Neutrophil (primary cell): ENCODE results near the gene NECTIN4.

ENCODE experiments used
- H3K27ac ChIP-seq: fragments of 200-600 bp; sonication (generic); 2 replicates; pipeline ENCODE4 v1.5.1; 2016; ENCODE audit warnings: mild to moderate bottlenecking, moderate library complexity
- H3K27me3 ChIP-seq: fragments of 200-600 bp; sonication (generic); 2 replicates; pipeline ENCODE4 v1.6.0; 2016; ENCODE audit warnings: mild to moderate bottlenecking
- H3K36me3 ChIP-seq: fragments of 200-600 bp; sonication (generic); 2 replicates; pipeline ENCODE4 v1.5.1; 2017
- H3K4me1 ChIP-seq, 2 experiments: fragments of 200-600 bp in 1 of 2; sonication (generic) in 1 of 2; 1 replicate in 1 of 2; 2 replicates in 1 of 2; pipeline versions ENCODE4 v1.5.1 to v1.6.1; 2013 to 2016; ENCODE audit warnings: low read depth in 1 of 2, low read length in 1 of 2, mild to moderate bottlenecking in 1 of 2, moderate library complexity in 1 of 2; ENCODE audit not compliant: control insufficient read depth in 1 of 2, insufficient read depth in 1 of 2
- H3K4me3 ChIP-seq, 2 experiments: fragments of 200-600 bp in 1 of 2; sonication (generic) in 1 of 2; 1 replicate in 1 of 2; 2 replicates in 1 of 2; pipeline ENCODE4 v1.5.1; 2013 to 2016; ENCODE audit warnings: low read depth in 1 of 2, low read length in 1 of 2, mild to moderate bottlenecking in 1 of 2, moderate library complexity in 1 of 2
- H3K9me3 ChIP-seq: fragments of 200-600 bp; sonication (generic); 2 replicates; pipeline ENCODE4 v1.5.1; 2016
- TF ChIP-seq, protein P1 (sequence below): fragments of 200-600 bp; sonication (generic); IDR thresholded peaks from 2 replicates; pipeline ENCODE4 v1.5.1; 2016; ENCODE audit warnings: antibody characterized with exemption

Gene NECTIN4

DNA sequence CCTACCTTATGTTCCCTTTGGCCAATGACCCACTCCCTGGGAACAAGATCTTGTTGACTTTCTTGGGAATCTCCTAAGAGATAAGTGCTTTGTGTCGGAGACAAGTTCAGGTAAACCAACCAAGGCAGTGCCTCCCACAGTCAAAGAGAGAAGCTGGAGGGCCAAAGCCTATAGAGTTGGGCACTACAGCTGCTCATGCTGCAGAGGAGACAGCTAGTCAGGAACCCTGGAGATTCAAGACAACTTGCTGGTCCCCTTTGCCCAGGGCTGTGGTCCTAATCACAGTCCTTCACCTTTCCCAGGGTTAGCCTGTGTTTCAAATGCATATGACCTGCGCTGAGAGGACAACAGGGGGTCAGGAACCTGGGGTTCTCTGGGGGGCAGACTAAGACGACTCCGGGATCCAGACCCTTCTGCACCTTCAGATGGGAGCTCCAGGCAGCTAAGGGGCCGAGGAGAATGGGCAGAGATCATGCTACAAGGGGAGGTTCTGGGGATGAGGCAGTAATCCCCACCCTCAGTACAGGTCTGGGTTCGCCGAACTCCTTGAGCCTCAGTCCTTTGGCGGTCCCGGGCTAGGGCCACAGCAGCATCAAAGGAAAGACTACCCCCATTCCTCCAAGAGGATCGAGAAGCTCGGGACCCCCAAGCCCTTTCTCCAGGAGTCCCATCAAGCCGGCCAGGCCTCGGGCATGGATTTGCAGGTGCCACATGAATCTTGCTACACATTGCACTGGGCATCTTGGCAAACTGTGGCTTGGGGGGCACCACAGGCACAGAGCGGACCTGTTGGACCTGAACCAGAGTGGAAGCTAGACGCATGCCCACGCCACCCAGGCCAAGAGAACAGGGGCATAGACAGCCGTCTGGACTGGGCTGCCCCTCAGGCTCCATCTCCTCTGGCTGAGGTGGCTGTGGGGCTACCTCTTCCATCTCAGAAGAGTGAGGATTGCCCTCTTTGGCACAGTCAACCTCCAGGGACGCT lies 41.6 kb downstream of the NECTIN4 start:
- Histone ChIP-seq H3K27ac (peak overlapping the region; percentile 98), H3K27me3 (no peaks in the 10 kb centered on the region), H3K36me3 (peaks cover 68% of the 10 kb centered on the region), H3K9me3 (no peaks in the 10 kb centered on the region), H3K4me3 (no peak overlapping the region), H3K4me1 (peaks cover 24 to 31% of the 10 kb centered on the region in 2 experiments)
- TF ChIP-seq, protein P1, sequence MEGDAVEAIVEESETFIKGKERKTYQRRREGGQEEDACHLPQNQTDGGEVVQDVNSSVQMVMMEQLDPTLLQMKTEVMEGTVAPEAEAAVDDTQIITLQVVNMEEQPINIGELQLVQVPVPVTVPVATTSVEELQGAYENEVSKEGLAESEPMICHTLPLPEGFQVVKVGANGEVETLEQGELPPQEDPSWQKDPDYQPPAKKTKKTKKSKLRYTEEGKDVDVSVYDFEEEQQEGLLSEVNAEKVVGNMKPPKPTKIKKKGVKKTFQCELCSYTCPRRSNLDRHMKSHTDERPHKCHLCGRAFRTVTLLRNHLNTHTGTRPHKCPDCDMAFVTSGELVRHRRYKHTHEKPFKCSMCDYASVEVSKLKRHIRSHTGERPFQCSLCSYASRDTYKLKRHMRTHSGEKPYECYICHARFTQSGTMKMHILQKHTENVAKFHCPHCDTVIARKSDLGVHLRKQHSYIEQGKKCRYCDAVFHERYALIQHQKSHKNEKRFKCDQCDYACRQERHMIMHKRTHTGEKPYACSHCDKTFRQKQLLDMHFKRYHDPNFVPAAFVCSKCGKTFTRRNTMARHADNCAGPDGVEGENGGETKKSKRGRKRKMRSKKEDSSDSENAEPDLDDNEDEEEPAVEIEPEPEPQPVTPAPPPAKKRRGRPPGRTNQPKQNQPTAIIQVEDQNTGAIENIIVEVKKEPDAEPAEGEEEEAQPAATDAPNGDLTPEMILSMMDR: no peak

DNA sequence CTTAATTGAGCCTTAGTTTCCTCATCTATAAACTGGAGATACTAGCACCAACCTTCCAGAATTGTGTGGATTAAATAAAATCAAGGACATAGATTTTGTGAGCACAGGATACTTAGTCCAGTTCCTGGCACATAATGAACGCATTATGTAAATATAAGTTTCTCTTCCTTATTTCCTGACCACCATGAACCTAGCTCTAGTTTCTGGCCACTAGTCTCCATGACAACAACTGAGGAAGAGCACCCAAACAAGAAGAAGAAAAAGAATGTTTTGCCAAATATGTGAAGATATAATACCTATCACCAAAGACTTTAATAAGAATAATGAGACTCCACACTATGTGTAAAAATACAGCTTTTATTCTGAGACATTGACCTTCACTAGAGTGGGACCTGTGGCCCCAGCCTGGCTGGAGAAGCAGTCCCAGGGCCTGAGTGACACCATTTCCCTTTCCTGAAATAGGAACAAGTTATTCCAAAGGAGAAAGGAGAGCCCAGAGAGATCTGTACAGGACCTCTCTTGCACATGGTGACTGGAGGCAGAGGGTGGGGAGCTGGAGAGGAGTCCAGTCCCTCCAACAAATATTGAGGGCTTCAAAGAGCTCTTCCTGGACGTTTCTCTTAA lies 42.6 kb downstream of the NECTIN4 start:
- peaks cover 24 to 31% of the 10 kb centered on the region in 2 experiments for H3K4me1 ChIP-seq
- no peaks in the 10 kb centered on the region for H3K27me3 ChIP-seq
- H3K27ac ChIP-seq: peak overlapping the region; percentile 98
- no peaks in the 10 kb centered on the region for H3K9me3 ChIP-seq
- peak overlapping the region; percentile 99 for H3K4me3 ChIP-seq
- TF ChIP-seq, protein P1: no peak
- H3K36me3 ChIP-seq: peaks cover 68% of the 10 kb centered on the region

DNA sequence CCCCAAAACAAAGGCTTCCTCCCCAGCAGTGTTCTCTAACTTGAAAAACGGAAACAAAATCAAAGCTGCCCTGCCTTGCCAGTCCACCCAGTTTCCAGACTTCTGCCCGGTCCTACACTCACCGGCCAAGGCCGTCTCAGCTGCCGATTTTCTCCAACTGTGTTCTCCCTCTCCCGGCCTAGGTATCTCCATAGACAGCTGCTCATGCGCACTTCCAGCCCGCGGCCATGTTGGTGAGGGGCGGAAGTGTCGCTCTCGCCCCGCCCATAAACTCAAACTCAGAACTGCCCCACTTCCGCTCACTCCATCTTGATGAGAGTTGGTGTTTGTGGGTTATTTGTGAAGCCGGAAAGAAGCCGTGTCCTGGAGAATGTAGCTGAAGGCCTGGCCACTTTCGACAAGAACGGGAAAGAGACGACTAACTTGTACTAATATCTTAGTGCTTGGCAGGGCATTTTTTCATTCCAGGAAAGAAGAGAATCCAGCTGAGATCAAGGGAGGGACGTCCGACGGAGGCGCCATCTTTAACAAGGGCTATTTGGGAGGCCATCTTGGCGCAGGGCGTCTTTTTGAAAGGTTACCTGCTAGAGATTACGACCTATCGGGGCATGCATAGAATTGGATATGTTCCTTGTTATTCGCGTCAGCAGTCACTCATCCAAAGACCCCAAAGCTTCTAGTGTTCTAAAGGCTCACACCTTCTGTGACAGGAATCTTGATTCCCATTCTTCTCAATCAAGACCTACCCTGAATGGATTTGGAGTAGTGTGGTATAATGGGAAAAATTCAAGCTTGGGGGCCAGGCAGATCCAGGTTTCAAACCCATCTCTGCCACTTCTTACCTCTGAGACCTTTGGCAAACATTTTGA lies 43.4 kb downstream of the NECTIN4 start, which contains the start of gene USF1:
Gene USF1 (minus strand): TSS at position 242 of the 869 bp plus-strand sequence. CDS start 2,702 bp downstream, outside the sequence.
- peaks cover 28 to 31% of the 10 kb centered on the region in 2 experiments for H3K4me1 ChIP-seq
- TF ChIP-seq, protein P1: no peak
- H3K27me3 ChIP-seq: no peaks in the 10 kb centered on the region
- H3K36me3 ChIP-seq: peaks cover 68% of the 10 kb centered on the region
- H3K9me3 ChIP-seq: no peaks in the 10 kb centered on the region
- H3K27ac ChIP-seq: peak within 1 kb of the TSS; percentile 98
- peak within 1 kb of the TSS; percentile 99 for H3K4me3 ChIP-seq

DNA sequence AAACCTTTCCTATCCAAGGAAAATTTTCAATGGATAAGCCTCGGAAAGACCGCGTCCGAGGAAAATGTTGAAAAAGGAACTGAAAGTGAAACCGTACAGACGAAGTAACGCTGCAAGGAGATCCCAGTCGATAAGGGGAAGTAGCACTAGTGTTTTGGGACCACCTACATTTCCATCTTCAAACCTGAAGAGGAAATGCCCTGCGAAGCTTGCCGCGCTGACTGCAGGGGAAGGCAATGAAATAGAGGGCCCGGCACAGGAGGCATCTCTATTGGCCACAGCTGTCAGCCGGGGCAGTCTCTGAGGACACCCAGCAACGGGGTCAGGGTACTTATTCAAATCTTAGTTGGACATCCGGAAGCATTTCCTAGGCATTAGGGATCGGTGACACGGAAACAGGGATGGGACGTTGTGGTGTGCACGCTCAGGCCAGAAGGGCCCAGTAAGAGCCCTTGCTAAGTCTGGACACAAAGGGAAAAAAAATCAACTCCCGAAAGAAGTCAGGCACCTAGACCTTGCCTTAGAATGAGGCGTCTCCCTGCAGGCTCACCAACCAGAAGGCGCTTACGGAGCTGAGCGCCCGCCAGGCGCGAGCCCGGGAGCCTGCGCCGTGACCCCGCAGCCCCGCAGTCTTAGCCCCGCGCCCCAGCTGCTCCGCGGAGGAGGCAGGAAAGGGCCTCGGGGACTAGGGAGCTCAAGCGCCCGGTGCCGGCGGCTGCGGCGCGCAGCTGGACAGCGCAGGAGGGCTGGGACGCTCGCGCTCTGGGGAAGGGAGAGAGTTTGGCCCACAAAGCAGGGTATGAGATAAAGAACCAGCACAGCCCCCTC lies 44.2 kb downstream of the NECTIN4 start:
- peak overlapping the region; percentile 98 for H3K27ac ChIP-seq
- H3K4me1 ChIP-seq: peaks cover 28 to 31% of the 10 kb centered on the region in 2 experiments
- H3K27me3 ChIP-seq: no peaks in the 10 kb centered on the region
- peaks cover 68% of the 10 kb centered on the region for H3K36me3 ChIP-seq
- no peaks in the 10 kb centered on the region for H3K9me3 ChIP-seq
- peak overlapping the region; percentile 99 for H3K4me3 ChIP-seq
- TF ChIP-seq, protein P1: no peak
